A549 (cell line): Measurements from ENCODE around the gene LRRC45.

Experiments used
- BHLHE40 ChIP-seq: IDR thresholded peaks from 2 replicates; pipeline ENCODE4 v1.6.1; 2012; ENCODE audit warnings: low read depth, low read length, inconsistent platforms
- FOXS1 ChIP-seq: fragments of 250-450 bp; sonication (Bioruptor Pico); IDR thresholded peaks from 2 replicates; pipeline ENCODE4 v1.5.0; 2020; ENCODE audit warnings: mild to moderate bottlenecking, moderate library complexity
- HOXA7 ChIP-seq: fragments of 250-450 bp; sonication (Bioruptor Pico); IDR thresholded peaks from 2 replicates; pipeline ENCODE4 v1.5.0; 2020; ENCODE audit warnings: mild to moderate bottlenecking, moderate library complexity
- MYC ChIP-seq: IDR thresholded peaks from 2 replicates; pipeline ENCODE4 v1.6.1; 2012; ENCODE audit warnings: mild to moderate bottlenecking, inconsistent platforms, low read length, improper control_type of control experiment, borderline replicate concordance
- NR3C1 ChIP-seq: fragments of >200 bp; sonication (Bioruptor Twin); formaldehyde crosslinking; IDR thresholded peaks from 3 replicates; pipeline ENCODE4 v1.6.1; 2017
- PHF8 ChIP-seq: fragments of 200-600 bp; sonication (generic); IDR thresholded peaks from 2 replicates; pipeline ENCODE4 v1.6.1; 2016; ENCODE audit warnings: low read depth, mild to moderate bottlenecking, antibody characterized with exemption, moderate library complexity, borderline replicate concordance
- POLR2A ChIP-seq: IDR thresholded peaks from 2 replicates; pipeline ENCODE4 v1.6.1; 2012; ENCODE audit warnings: mild to moderate bottlenecking, low read length
- RAD21 ChIP-seq, 2 experiments: fragments of >200 bp in 1 of 2; sonication (Bioruptor Twin) in 1 of 2; formaldehyde crosslinking in 1 of 2; IDR thresholded peaks in 1 of 2; conservative IDR thresholded peaks in 1 of 2; 2 replicates in 1 of 2; 3 replicates in 1 of 2; pipeline ENCODE4 v1.6.1; 2012 to 2018; ENCODE audit warnings: inconsistent platforms in 1 of 2
- RFX5 ChIP-seq: fragments of 450-650 bp; IDR thresholded peaks from 2 replicates; pipeline ENCODE4 v1.7.1; 2014; ENCODE audit warnings: antibody characterized with exemption, mild to moderate bottlenecking, moderate library complexity
- SMC3 ChIP-seq: fragments of >200 bp; sonication (Bioruptor Twin); formaldehyde crosslinking; IDR thresholded peaks from 3 replicates; pipeline ENCODE4 v1.6.1; 2018; ENCODE audit warnings: inconsistent platforms
- ZFP36 ChIP-seq: fragments of 450-650 bp; IDR thresholded peaks from 2 replicates; pipeline ENCODE4 v1.6.1; 2014; ENCODE audit warnings: borderline replicate concordance; ENCODE audit not compliant: partially characterized antibody
- TF ChIP-seq, protein P1 (sequence below): fragments of >200 bp; sonication (Bioruptor Twin); formaldehyde crosslinking; IDR thresholded peaks from 3 replicates; pipeline ENCODE4 v1.5.1; 2016
- TF ChIP-seq, protein P2 (sequence below): IDR thresholded peaks from 2 replicates; pipeline ENCODE4 v1.6.1; 2012
- TF ChIP-seq, protein P3 (sequence below): fragments of >200 bp; sonication (Bioruptor Twin); formaldehyde crosslinking; IDR thresholded peaks from 2 replicates; pipeline ENCODE4 v1.6.1; 2016

DNA sequence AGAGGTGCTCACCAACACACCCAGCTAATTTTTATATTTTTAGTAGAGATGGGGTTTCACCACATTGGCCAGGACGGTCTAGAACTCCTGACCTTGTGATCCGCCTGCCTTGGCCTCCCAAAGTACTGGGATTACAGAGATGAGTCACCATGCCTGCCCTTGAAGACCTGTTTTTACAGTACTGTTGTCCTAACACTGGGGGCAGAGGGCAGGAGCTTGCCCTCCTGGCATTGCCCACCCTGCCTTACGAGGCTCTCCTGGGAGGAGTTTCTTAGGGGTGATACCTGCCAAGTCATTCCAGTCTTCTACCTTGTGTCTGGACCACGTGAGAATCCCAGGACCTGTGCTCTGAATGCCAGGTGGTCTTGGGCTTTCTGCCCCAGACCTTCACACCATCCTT, 43.0 kb upstream of the LRRC45 start:
- TF ChIP-seq HOXA7 (no peak), SMC3 (no peak), ZFP36 (no peak), POLR2A (no peak), RFX5 (no peak), FOXS1 (CRISPR knock-in tag) (no peak), MYC (no peak), RAD21 (conservative IDR thresholded peaks at IDR 0.05 in 1 of 2, IDR thresholded peaks at IDR 0.05 in 1 of 2) (no peak), BHLHE40 (no peak), PHF8 (no peak), NR3C1 (no peak)
- TF ChIP-seq, protein P1, sequence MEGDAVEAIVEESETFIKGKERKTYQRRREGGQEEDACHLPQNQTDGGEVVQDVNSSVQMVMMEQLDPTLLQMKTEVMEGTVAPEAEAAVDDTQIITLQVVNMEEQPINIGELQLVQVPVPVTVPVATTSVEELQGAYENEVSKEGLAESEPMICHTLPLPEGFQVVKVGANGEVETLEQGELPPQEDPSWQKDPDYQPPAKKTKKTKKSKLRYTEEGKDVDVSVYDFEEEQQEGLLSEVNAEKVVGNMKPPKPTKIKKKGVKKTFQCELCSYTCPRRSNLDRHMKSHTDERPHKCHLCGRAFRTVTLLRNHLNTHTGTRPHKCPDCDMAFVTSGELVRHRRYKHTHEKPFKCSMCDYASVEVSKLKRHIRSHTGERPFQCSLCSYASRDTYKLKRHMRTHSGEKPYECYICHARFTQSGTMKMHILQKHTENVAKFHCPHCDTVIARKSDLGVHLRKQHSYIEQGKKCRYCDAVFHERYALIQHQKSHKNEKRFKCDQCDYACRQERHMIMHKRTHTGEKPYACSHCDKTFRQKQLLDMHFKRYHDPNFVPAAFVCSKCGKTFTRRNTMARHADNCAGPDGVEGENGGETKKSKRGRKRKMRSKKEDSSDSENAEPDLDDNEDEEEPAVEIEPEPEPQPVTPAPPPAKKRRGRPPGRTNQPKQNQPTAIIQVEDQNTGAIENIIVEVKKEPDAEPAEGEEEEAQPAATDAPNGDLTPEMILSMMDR: no peak
- TF ChIP-seq, protein P2, sequence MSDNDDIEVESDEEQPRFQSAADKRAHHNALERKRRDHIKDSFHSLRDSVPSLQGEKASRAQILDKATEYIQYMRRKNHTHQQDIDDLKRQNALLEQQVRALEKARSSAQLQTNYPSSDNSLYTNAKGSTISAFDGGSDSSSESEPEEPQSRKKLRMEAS: no peak
- TF ChIP-seq, protein P3, sequence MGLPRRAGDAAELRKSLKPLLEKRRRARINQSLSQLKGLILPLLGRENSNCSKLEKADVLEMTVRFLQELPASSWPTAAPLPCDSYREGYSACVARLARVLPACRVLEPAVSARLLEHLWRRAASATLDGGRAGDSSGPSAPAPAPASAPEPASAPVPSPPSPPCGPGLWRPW: no peak
